Peyer's patch (tissue), 4 donors: ENCODE data around the gene SMARCD1.

ENCODE experiments used
- POLR2A ChIP-seq, 2 donors: fragments of 450-650 bp; IDR thresholded peaks; one replicate each; pipeline ENCODE4 v1.5.1; 2017; ENCODE audit warnings: antibody characterized with exemption in 2 of 2, mild to moderate bottlenecking in 2 of 2, moderate library complexity in 2 of 2
- TF ChIP-seq, protein P1 (sequence below), 6 experiments: fragments of 450-650 bp in 4 of 6; fragments of 200-600 bp in 2 of 6; sonication (generic) in 1 of 6; IDR thresholded peaks; one replicate each; pipeline ENCODE4 v1.5.1; 2017 to 2019; ENCODE audit warnings: antibody characterized with exemption in 6 of 6, mild to moderate bottlenecking in 3 of 6, moderate library complexity in 1 of 6

DNA sequence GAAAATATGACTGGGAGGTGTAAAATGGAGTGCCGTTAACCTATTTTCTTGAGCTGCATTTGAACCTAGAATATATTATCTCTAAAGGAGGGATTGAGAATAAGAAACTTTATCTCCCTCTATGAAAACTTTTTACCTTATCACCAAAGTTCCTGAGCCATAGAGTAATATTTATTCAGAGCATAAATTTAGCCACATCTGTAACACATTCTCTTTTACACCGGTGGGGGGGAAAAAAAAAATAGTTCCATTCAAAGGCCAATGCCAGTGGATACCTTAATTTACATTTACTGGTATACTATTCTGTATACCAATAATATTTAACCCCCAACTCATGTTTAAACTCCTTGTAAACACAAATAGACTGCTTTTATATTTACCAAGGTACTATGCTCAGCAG, 60.3 kb downstream of the SMARCD1 start:
- TF ChIP-seq, protein P1, sequence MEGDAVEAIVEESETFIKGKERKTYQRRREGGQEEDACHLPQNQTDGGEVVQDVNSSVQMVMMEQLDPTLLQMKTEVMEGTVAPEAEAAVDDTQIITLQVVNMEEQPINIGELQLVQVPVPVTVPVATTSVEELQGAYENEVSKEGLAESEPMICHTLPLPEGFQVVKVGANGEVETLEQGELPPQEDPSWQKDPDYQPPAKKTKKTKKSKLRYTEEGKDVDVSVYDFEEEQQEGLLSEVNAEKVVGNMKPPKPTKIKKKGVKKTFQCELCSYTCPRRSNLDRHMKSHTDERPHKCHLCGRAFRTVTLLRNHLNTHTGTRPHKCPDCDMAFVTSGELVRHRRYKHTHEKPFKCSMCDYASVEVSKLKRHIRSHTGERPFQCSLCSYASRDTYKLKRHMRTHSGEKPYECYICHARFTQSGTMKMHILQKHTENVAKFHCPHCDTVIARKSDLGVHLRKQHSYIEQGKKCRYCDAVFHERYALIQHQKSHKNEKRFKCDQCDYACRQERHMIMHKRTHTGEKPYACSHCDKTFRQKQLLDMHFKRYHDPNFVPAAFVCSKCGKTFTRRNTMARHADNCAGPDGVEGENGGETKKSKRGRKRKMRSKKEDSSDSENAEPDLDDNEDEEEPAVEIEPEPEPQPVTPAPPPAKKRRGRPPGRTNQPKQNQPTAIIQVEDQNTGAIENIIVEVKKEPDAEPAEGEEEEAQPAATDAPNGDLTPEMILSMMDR (IDR thresholded peaks at IDR 0.05): no peak
- TF ChIP-seq POLR2A (IDR thresholded peaks at IDR 0.05): no peak
